ENCODE measurements around the gene PLAAT3. TPM values are rescaled to one million over a fixed set of nuclear protein-coding genes. Genes with fewer than 3 reads are reported as not detected.

The PLAAT3 gene
- total RNA-seq, 4 donors from 2014 or later = 0.57 to 15.4 (median 4.5) TPM

DNA sequence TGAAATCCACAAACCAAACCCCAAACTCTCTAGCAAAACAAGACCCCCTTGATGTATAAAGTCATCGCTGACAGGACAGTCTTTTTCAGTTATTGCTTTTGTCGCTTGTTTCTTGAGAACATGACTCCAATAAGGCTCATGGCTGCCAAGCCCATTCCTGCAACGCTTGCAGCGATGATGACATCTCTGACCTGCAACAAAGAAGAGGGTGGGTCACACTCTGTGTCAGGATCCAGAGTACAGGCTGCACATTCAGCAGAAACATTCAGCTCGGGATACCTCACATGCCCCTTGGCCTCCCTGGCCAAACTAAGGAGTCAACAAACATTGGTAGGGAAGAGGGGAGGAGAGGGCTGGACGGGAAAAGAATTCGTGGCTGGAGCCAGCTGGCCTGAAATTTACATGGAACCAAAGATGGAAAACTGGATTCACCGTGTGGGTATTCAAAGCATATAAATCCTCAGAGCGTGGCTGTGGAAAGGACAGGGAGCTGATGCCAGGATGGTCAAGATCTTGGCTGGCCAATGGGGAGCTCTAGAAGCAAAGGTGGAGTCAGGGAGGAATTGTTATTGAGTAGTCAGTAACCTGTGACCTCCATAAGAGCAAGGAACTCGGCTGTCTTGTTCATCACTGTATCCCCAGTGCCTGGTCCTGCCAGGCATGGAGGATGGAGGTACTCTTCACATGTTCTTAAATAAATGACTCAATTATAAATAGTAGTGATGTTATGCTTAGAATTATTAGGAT, 39.2 kb downstream of the PLAAT3 start:
- WGBS, 2 donors = 47 to 57% methylated on average over 10 of the region's 10 CpGs
- H3K9me3 ChIP-seq = peaks cover 0 to 4% (median 0%) of the 10 kb centered on the region in 3 donors
- H3K27me3 ChIP-seq = no peaks in the 10 kb centered on the region
- peak overlapping the region; percentile 26 to 57 (median 33) for H3K4me3 ChIP-seq
- H3K27ac ChIP-seq = peak overlapping the region; percentile 73 to 88 (median 76)
- no peak for DNase-seq
- intact Hi-C loops (cut with DNase I) = no loop called here
- H3K4me1 ChIP-seq = peaks cover 0 to 20% (median 15%) of the 10 kb centered on the region in 3 donors
- TF ChIP-seq, protein P1, sequence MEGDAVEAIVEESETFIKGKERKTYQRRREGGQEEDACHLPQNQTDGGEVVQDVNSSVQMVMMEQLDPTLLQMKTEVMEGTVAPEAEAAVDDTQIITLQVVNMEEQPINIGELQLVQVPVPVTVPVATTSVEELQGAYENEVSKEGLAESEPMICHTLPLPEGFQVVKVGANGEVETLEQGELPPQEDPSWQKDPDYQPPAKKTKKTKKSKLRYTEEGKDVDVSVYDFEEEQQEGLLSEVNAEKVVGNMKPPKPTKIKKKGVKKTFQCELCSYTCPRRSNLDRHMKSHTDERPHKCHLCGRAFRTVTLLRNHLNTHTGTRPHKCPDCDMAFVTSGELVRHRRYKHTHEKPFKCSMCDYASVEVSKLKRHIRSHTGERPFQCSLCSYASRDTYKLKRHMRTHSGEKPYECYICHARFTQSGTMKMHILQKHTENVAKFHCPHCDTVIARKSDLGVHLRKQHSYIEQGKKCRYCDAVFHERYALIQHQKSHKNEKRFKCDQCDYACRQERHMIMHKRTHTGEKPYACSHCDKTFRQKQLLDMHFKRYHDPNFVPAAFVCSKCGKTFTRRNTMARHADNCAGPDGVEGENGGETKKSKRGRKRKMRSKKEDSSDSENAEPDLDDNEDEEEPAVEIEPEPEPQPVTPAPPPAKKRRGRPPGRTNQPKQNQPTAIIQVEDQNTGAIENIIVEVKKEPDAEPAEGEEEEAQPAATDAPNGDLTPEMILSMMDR (IDR thresholded peaks at IDR 0.05) = no peak
- TF ChIP-seq POLR2A (IDR thresholded peaks at IDR 0.05) = no peak
- H3K36me3 ChIP-seq = no peaks in the 10 kb centered on the region

GRCh38 chr11:63573881-63574855, 40.1 kb downstream of the PLAAT3 start:
- Histone ChIP-seq H3K27ac (peak overlapping the region; percentile 73 to 88 (median 76)), H3K4me3 (peak overlapping the region; percentile 26 to 57 (median 33)), H3K36me3 (no peaks in the 10 kb centered on the region), H3K9me3 (no peaks in the 10 kb centered on the region), H3K4me1 (peaks cover 0 to 20% (median 15%) of the 10 kb centered on the region in 3 donors), H3K27me3 (no peaks in the 10 kb centered on the region)
- no peak for TF ChIP-seq POLR2A (IDR thresholded peaks at IDR 0.05)
- TF ChIP-seq, protein P1 (IDR thresholded peaks at IDR 0.05) = peak in 1 of 6 experiments; percentile 10
- intact Hi-C loops (cut with DNase I) = no loop called here
- no peak for DNase-seq
- WGBS, 2 donors = 29 to 37% methylated on average over 10 to 13 of the region's 15 CpGs

GRCh38 chr11:63572026-63572688, 42.1 kb downstream of the PLAAT3 start:
- H3K27me3 ChIP-seq = no peaks in the 10 kb centered on the region
- no peaks in the 10 kb centered on the region for H3K9me3 ChIP-seq
- no peak for DNase-seq
- H3K27ac ChIP-seq = no peak overlapping the region
- no peaks in the 10 kb centered on the region for H3K36me3 ChIP-seq
- WGBS, 2 donors = 59 to 66% methylated on average over 3 of the region's 3 CpGs
- no peak for TF ChIP-seq POLR2A (IDR thresholded peaks at IDR 0.05)
- intact Hi-C loops (cut with DNase I) = no loop called here
- H3K4me3 ChIP-seq = no peak overlapping the region
- peaks cover 8 to 34% (median 24%) of the 10 kb centered on the region in 3 donors for H3K4me1 ChIP-seq

DNA sequence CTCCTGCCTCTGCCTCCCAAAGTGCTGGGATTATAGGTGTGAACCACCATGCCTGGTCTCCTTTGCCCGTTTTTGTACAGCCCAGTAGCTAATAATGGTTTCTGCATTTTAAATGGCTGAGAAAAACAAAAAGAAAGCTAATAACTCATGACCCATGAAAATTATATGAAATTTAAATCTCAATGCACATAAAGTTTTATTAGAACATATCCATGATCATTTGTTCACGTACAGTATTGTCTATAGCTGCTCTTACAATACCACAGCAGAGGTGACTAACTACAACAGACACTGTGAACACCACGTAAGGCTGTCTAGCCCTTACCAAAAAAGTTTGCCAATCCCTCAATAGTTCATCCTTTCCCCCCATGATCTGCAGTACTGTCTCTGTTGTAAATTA, 44.7 kb downstream of the PLAAT3 start:
- no peak overlapping the region for H3K4me3 ChIP-seq
- TF ChIP-seq, protein P1 (IDR thresholded peaks at IDR 0.05) = no peak
- no peak for TF ChIP-seq POLR2A (IDR thresholded peaks at IDR 0.05)
- DNase-seq = no peak
- H3K4me1 ChIP-seq = peaks cover 17 to 51% (median 37%) of the 10 kb centered on the region in 3 donors
- H3K27me3 ChIP-seq = no peaks in the 10 kb centered on the region
- no peaks in the 10 kb centered on the region for H3K36me3 ChIP-seq
- intact Hi-C loops (cut with DNase I) = no loop called here
- H3K9me3 ChIP-seq = no peaks in the 10 kb centered on the region
- 93 to 96% methylated on average over 3 of the region's 3 CpGs for WGBS, 2 donors
- H3K27ac ChIP-seq = no peak overlapping the region

- intact Hi-C loops (cut with DNase I) = no loop called here
- DNase-seq = no peak
- Histone ChIP-seq H3K36me3 (no peaks in the 10 kb centered on the region), H3K27ac (peak overlapping the region; percentile 76 to 90 (median 87)), H3K4me1 (peaks cover 22 to 51% (median 34%) of the 10 kb centered on the region in 3 donors), H3K4me3 (peak overlapping the region in 1 of 4 donors; percentile 13), H3K27me3 (no peaks in the 10 kb centered on the region), H3K9me3 (no peaks in the 10 kb centered on the region)
- WGBS, 2 donors = 15 to 20% methylated on average over 5 of the region's 5 CpGs
- TF ChIP-seq, protein P1 (IDR thresholded peaks at IDR 0.05) = no peak
- no peak for TF ChIP-seq POLR2A (IDR thresholded peaks at IDR 0.05)
Measured at GRCh38 chr11:63567044-63567840, 47.0 kb downstream of the PLAAT3 start.
